OCI-LY1 (cell line): ENCODE data around the gene RCAN2.

Experiments
- EZH2 ChIP-seq: fragments of 200-600 bp; sonication (generic), shearing (Covaris generic); IDR thresholded peaks from 2 replicates; pipeline ENCODE4 v1.8.0; 2017; ENCODE audit warnings: borderline replicate concordance, mixed run types, mild to moderate bottlenecking, antibody characterized with exemption, low read length, moderate library complexity, mixed read lengths
- TF ChIP-seq, protein P1 (sequence below): fragments of 200-600 bp; sonication (generic), shearing (Covaris generic); IDR thresholded peaks from 2 replicates; pipeline ENCODE4 v1.5.1; 2017; ENCODE audit warnings: mild to moderate bottlenecking, antibody characterized with exemption, low read length, moderate library complexity, mixed read lengths

DNA sequence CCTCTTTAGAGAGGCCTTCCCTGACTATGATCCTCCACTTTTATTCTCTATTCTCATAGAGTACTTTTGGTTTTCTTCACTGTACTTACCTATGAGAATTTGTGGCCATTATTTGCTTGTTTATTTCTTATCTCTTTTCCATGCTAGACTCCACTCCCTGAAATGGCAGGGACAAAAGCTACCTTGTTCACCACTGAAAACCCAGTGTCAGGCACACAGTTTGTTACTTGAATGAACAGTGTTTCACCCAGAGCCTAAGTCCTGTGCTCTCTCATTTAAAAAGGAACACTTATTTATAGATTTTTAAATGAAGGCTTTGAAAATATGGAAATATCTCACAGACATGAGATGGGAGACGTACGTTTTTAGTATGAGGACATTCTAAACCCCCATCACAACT, 272.8 kb downstream of the RCAN2 start:
- TF ChIP-seq, protein P1, sequence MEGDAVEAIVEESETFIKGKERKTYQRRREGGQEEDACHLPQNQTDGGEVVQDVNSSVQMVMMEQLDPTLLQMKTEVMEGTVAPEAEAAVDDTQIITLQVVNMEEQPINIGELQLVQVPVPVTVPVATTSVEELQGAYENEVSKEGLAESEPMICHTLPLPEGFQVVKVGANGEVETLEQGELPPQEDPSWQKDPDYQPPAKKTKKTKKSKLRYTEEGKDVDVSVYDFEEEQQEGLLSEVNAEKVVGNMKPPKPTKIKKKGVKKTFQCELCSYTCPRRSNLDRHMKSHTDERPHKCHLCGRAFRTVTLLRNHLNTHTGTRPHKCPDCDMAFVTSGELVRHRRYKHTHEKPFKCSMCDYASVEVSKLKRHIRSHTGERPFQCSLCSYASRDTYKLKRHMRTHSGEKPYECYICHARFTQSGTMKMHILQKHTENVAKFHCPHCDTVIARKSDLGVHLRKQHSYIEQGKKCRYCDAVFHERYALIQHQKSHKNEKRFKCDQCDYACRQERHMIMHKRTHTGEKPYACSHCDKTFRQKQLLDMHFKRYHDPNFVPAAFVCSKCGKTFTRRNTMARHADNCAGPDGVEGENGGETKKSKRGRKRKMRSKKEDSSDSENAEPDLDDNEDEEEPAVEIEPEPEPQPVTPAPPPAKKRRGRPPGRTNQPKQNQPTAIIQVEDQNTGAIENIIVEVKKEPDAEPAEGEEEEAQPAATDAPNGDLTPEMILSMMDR: no peak
- TF ChIP-seq EZH2: no peak
